GM12873 (cell line): ENCODE results near the gene CD1C.

Source experiments
- TF ChIP-seq, protein P1 (sequence below): IDR thresholded peaks from 2 replicates; pipeline ENCODE4 v1.5.1; 2012; ENCODE audit warnings: low read depth, mild to moderate bottlenecking, moderate library complexity, low read length, control low read depth; ENCODE audit not compliant: insufficient read depth; ENCODE audit errors: missing control alignments

CD1C gene

GRCh38 chr1:158290321-158290844 is 660 bp downstream of the CD1C start:
- TF ChIP-seq, protein P1, sequence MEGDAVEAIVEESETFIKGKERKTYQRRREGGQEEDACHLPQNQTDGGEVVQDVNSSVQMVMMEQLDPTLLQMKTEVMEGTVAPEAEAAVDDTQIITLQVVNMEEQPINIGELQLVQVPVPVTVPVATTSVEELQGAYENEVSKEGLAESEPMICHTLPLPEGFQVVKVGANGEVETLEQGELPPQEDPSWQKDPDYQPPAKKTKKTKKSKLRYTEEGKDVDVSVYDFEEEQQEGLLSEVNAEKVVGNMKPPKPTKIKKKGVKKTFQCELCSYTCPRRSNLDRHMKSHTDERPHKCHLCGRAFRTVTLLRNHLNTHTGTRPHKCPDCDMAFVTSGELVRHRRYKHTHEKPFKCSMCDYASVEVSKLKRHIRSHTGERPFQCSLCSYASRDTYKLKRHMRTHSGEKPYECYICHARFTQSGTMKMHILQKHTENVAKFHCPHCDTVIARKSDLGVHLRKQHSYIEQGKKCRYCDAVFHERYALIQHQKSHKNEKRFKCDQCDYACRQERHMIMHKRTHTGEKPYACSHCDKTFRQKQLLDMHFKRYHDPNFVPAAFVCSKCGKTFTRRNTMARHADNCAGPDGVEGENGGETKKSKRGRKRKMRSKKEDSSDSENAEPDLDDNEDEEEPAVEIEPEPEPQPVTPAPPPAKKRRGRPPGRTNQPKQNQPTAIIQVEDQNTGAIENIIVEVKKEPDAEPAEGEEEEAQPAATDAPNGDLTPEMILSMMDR: no peak

DNA sequence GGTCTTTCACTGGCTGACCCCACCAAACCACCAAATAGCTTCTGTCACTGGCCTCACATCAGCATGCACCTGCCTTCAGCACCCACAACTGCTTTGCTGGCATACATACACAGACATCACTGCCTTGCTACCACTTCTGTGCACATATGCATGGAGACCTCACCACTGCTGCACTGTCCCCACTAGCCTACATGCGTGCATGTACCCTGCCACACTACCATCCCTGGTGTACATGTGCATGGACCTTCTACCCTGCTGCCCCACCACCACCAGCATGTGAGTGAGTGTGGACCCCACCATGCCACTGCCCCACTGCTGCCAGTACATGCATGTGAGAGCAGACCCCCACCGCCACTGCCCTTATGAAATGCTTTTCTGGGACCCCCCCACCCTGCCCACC is 6.1 kb downstream of the CD1C start:
- TF ChIP-seq, protein P1: no peak

DNA sequence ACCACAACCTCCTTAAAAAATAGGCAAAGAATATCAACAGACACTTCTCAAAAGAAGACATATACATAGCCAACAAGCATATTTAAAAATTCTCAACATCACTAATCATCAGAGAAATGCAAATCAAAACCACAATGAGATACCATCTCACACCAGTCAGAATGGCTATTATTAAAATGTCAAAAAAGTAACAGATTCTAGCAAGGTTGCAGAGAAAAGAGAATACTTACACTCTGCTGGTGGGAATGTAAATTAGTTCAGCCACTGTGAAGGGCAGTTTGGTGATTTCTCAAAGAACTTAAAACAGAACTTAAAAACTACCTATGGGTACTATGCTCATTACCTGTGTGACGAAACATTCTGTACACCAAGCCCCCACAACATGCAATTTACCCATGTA is 20.9 kb downstream of the CD1C start:
- TF ChIP-seq, protein P1: no peak

GRCh38 chr1:158311066-158311465 is 21.3 kb downstream of the CD1C start:
- TF ChIP-seq, protein P1: no peak

DNA sequence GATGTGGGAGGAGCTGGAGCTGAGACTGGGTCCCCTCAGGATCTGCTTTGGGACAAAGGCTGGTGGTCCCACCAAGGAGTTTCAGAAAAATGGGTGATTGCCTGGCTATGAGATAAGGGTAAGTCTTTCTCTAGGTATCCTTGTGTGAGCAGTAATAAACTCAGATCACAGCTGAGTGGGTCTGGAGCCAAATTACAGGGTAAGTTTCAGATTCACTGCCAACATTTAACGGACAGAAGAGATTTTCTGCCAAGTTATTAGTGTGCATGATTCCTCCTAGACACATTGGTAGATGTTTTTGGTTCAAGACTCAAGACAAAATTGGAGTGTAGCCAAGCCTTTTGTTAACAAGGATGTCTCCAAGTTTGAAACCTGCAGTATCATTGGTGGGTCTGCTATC is 34.1 kb downstream of the CD1C start:
- TF ChIP-seq, protein P1: no peak

GRCh38 chr1:158324395-158324794 is 34.7 kb downstream of the CD1C start:
- TF ChIP-seq, protein P1: no peak

- TF ChIP-seq, protein P1: no peak
Observed at GRCh38 chr1:158327481-158327880, 37.8 kb downstream of the CD1C start.

DNA sequence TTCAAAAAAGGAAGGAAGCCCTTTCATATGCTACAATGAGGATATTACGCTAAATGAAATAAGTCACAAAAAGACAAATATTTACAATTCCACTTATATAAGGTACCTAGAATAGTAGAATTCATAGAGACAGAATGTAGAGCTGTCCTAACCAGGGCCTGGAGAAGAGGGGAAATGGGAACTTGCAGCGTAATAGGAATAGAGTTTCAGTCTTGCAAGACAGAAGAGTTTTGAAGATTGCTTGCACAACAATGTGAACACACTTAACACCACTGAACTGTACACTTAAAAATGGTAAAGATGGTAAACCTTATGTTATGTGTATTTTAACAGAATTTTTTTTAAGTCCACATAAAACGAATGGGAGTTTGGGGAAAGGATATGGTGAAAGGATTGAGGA is 38.7 kb downstream of the CD1C start:
- TF ChIP-seq, protein P1: no peak
